OCI-LY7 (cell line): ENCODE data around the gene KBTBD13.

Source experiments
- CTCF ChIP-seq: fragments of 200-600 bp; sonication (generic); conservative IDR thresholded peaks from 2 replicates; pipeline ENCODE4 v1.5.1; 2014; ENCODE audit warnings: mild to moderate bottlenecking, antibody characterized with exemption, low read length, moderate library complexity, mixed read lengths
- EZH2phosphoT487 ChIP-seq: fragments of 200-600 bp; sonication (generic); IDR thresholded peaks from 2 replicates; pipeline ENCODE4 v1.6.1; 2018; ENCODE audit warnings: low read depth, borderline replicate concordance, mild to moderate bottlenecking, mixed run types, antibody characterized with exemption, low read length, moderate library complexity, mixed read lengths

- TF ChIP-seq EZH2phosphoT487 (no peak), CTCF (no peak)
Observed at GRCh38 chr15:65058394-65059368, 17.9 kb upstream of the KBTBD13 start.
